K562 (cell line): ENCODE data around the gene PIK3CD. TPM values are rescaled to one million over a fixed set of nuclear protein-coding genes. Genes with fewer than 3 reads are reported as not detected.

Source experiments
- CEBPB ChIP-seq: fragments of 450-650 bp; IDR thresholded peaks from 2 replicates; pipeline ENCODE4 v1.6.1; 2016; ENCODE audit warnings: missing genetic modification characterization, missing compliant biosample characterization
- ILK ChIP-seq: fragments of 450-650 bp; IDR thresholded peaks from 2 replicates; pipeline ENCODE4 v1.6.1; 2016; ENCODE audit warnings: missing genetic modification characterization, low read depth, mild to moderate bottlenecking, missing compliant biosample characterization, moderate library complexity, borderline replicate concordance
- MTF1 ChIP-seq: fragments of 250-450 bp; sonication (Bioruptor Pico); IDR thresholded peaks from 2 replicates; pipeline ENCODE4 v1.9.0; 2021; ENCODE audit warnings: moderate library complexity, mild to moderate bottlenecking, inconsistent platforms, borderline replicate concordance
- NONO ChIP-seq, 2 experiments: fragments of 200-400 bp in 1 of 2; fragments of 450-650 bp in 1 of 2; formaldehyde crosslinking in 1 of 2; IDR thresholded peaks; 2 replicates each; pipeline ENCODE4 v1.6.1; 2017; ENCODE audit warnings: low read depth in 2 of 2, mild to moderate bottlenecking in 2 of 2, moderate library complexity in 2 of 2, low read length in 1 of 2
- SIX5 ChIP-seq, 2 experiments: IDR thresholded peaks; 2 replicates each; pipeline ENCODE4 v1.6.1; 2011; ENCODE audit warnings: low read length in 2 of 2, borderline replicate concordance in 1 of 2, low read depth in 1 of 2, mild to moderate bottlenecking in 1 of 2, moderate library complexity in 1 of 2; ENCODE audit not compliant: insufficient read depth in 1 of 2
- SRF ChIP-seq, 2 experiments: fragments of 250-450, 450-650 bp in 1 of 2; sonication (Bioruptor Pico) in 1 of 2; sonication (generic) in 1 of 2; formaldehyde crosslinking; IDR thresholded peaks; 2 replicates each; pipeline versions ENCODE4 v1.5.0 to v1.5.1; 2020 to 2022; ENCODE audit warnings: mild to moderate bottlenecking in 1 of 2, missing genetic modification reagents in 1 of 2
- STAG1 ChIP-seq: sonication (generic); formaldehyde crosslinking; IDR thresholded peaks from 2 replicates; pipeline ENCODE4 v1.5.0; 2020; ENCODE audit warnings: missing genetic modification reagents, borderline replicate concordance
- ZNF445 ChIP-seq: fragments of 250-450 bp; sonication (Bioruptor Pico); IDR thresholded peaks from 2 replicates; pipeline ENCODE4 v1.4.0; 2020; ENCODE audit warnings: low read depth, mild to moderate bottlenecking, moderate library complexity
- polyA plus RNA-seq, 8 experiments: library from polyadenylated mRNA; depleted of rRNA in 4 of 8; stranded (reverse) in 5 of 8; unstranded in 3 of 8; fragments of >200 nt; fragmentation: Nextera tagmentation in 2 of 8; fragmentation: Illumina TruSeq in 1 of 8; extraction: Ambion mirVana in 2 of 8; extraction: Trizol in 1 of 8; gene quantifications; 2 replicates each; pipeline versions ENCODE4 v1.2.1 to v1.2.3, GENCODE V29; 2011 to 2014; ENCODE audit warnings: inconsistent platforms in 1 of 8, missing spikeins in 1 of 8
- total RNA-seq, 7 experiments: library from RNA; depleted of rRNA in 6 of 7; stranded (reverse); fragments of >200 nt in 6 of 7; fragmentation: Illumina TruSeq in 2 of 7; extraction: Trizol in 2 of 7; gene quantifications; 2 replicates each; pipeline versions ENCODE4 v1.2.1 to v1.2.3, GENCODE V29; 2011 to 2021; ENCODE audit warnings: low replicate concordance in 1 of 7
- TF ChIP-seq, protein P1 (sequence below): sonication (generic); formaldehyde crosslinking; IDR thresholded peaks from 2 replicates; pipeline ENCODE4 v1.8.0; 2023; ENCODE audit warnings: missing genetic modification reagents, mild to moderate bottlenecking, borderline replicate concordance

PIK3CD gene
- total and polyA plus RNA-seq, 9 of the 15 experiments (the other 6 are each of a cell fraction or from before 2014, with no cell fraction given): 1.8 to 20.8 (median 7.2) TPM

- TF ChIP-seq, protein P1, sequence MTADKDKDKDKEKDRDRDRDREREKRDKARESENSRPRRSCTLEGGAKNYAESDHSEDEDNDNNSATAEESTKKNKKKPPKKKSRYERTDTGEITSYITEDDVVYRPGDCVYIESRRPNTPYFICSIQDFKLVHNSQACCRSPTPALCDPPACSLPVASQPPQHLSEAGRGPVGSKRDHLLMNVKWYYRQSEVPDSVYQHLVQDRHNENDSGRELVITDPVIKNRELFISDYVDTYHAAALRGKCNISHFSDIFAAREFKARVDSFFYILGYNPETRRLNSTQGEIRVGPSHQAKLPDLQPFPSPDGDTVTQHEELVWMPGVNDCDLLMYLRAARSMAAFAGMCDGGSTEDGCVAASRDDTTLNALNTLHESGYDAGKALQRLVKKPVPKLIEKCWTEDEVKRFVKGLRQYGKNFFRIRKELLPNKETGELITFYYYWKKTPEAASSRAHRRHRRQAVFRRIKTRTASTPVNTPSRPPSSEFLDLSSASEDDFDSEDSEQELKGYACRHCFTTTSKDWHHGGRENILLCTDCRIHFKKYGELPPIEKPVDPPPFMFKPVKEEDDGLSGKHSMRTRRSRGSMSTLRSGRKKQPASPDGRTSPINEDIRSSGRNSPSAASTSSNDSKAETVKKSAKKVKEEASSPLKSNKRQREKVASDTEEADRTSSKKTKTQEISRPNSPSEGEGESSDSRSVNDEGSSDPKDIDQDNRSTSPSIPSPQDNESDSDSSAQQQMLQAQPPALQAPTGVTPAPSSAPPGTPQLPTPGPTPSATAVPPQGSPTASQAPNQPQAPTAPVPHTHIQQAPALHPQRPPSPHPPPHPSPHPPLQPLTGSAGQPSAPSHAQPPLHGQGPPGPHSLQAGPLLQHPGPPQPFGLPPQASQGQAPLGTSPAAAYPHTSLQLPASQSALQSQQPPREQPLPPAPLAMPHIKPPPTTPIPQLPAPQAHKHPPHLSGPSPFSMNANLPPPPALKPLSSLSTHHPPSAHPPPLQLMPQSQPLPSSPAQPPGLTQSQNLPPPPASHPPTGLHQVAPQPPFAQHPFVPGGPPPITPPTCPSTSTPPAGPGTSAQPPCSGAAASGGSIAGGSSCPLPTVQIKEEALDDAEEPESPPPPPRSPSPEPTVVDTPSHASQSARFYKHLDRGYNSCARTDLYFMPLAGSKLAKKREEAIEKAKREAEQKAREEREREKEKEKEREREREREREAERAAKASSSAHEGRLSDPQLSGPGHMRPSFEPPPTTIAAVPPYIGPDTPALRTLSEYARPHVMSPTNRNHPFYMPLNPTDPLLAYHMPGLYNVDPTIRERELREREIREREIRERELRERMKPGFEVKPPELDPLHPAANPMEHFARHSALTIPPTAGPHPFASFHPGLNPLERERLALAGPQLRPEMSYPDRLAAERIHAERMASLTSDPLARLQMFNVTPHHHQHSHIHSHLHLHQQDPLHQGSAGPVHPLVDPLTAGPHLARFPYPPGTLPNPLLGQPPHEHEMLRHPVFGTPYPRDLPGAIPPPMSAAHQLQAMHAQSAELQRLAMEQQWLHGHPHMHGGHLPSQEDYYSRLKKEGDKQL (CRISPR knock-in tag): no peak
- TF ChIP-seq MTF1: no peak
- no peak for TF ChIP-seq SRF (CRISPR knock-in tag; IDR thresholded peaks at IDR 0.05)
- TF ChIP-seq ILK (tag): no peak
- TF ChIP-seq NONO (IDR thresholded peaks at IDR 0.05; ENCODE audit: low read depth in 2 of 2, low read length in 1 of 2): no peak
- TF ChIP-seq ZNF445: no peak
- peak; percentile 10; the same call in 1 of the 2 replicates for TF ChIP-seq STAG1 (CRISPR knock-in tag)
- TF ChIP-seq SIX5 (IDR thresholded peaks at IDR 0.05; ENCODE audit: borderline replicate concordance in 1 of 2, insufficient read depth in 1 of 2, low read depth in 1 of 2, low read length in 2 of 2): no peak
- no peak for TF ChIP-seq CEBPB (tag)
These were observed 25.4 kb downstream of the PIK3CD start (continued) for GRCh38 chr1:9676815-9677393.
